GM15510 (cell line): Measurements from ENCODE around the gene IFNA13.

Experiments used
- POLR2A ChIP-seq: IDR thresholded peaks from 3 replicates; pipeline ENCODE4 v1.6.1; 2011; ENCODE audit warnings: borderline replicate concordance; ENCODE audit not compliant: insufficient read length; ENCODE audit errors: extremely low read depth

IFNA13 gene

GRCh38 chr9:21367957-21368356 is at the start of gene IFNA13:
Gene IFNA13 (minus strand): TSS chr9:21368057. CDS start chr9:21368010, 47 bp downstream.
- no peak for TF ChIP-seq POLR2A

GRCh38 chr9:21415493-21416267 is 47.8 kb upstream of the IFNA13 start:
- TF ChIP-seq POLR2A = no peak

GRCh38 chr9:21414220-21414940 is 46.5 kb upstream of the IFNA13 start:
- TF ChIP-seq POLR2A = no peak

GRCh38 chr9:21413624-21414023 is 45.8 kb upstream of the IFNA13 start:
- no peak for TF ChIP-seq POLR2A

GRCh38 chr9:21413151-21413550 is 45.3 kb upstream of the IFNA13 start:
- TF ChIP-seq POLR2A = no peak

- no peak for TF ChIP-seq POLR2A
Observed at GRCh38 chr9:21412107-21412506, 44.2 kb upstream of the IFNA13 start.

GRCh38 chr9:21408817-21409216 is 41.0 kb upstream of the IFNA13 start, which contains the start of gene IFNA8:
Gene IFNA8 (plus strand): TSS chr9:21409117. CDS start chr9:21409177, 60 bp downstream.
- no peak for TF ChIP-seq POLR2A

GRCh38 chr9:21404146-21404545 is 36.3 kb upstream of the IFNA13 start:
- TF ChIP-seq POLR2A = no peak

- no peak for TF ChIP-seq POLR2A
Observed at GRCh38 chr9:21402386-21403251, 34.8 kb upstream of the IFNA13 start.

GRCh38 chr9:21399956-21400355 is 32.1 kb upstream of the IFNA13 start:
- no peak for TF ChIP-seq POLR2A

- TF ChIP-seq POLR2A = no peak
Observed at GRCh38 chr9:21398955-21399489, 31.2 kb upstream of the IFNA13 start.

- TF ChIP-seq POLR2A = no peak
Observed at GRCh38 chr9:21395778-21396717, 28.2 kb upstream of the IFNA13 start.

- no peak for TF ChIP-seq POLR2A
Observed at GRCh38 chr9:21392270-21392669, 24.4 kb upstream of the IFNA13 start.
